ENCODE results near the gene CYP1A2. TPM values are rescaled to one million over a fixed set of nuclear protein-coding genes. Genes with fewer than 3 reads are reported as not detected.

CYP1A2 gene
- total RNA-seq, 1 donor from 2014 or later = not detected

Other genes with a start within 250 kb of the CYP1A2 start
- gene ARID3B, start 207.6 kb upstream of the CYP1A2 start, total RNA-seq = 5.4 TPM
- gene CLK3, start 133.0 kb upstream of the CYP1A2 start, total RNA-seq = 41.0 TPM
- gene EDC3, start 52.8 kb upstream of the CYP1A2 start, total RNA-seq = 21.3 TPM
- not detected for gene CYP1A1, start 23.3 kb upstream of the CYP1A2 start, total RNA-seq
- gene CSK, start 33.2 kb downstream of the CYP1A2 start, total RNA-seq = 77.1 TPM
- not detected for gene LMAN1L, start 64.0 kb downstream of the CYP1A2 start, total RNA-seq
- not detected for gene CPLX3, start 77.8 kb downstream of the CYP1A2 start, total RNA-seq
- 43.3 TPM for gene ULK3, start 94.3 kb downstream of the CYP1A2 start, total RNA-seq
- 102 TPM for gene SCAMP2, start 124.5 kb downstream of the CYP1A2 start, total RNA-seq
- gene MPI, start 141.2 kb downstream of the CYP1A2 start, total RNA-seq = 28.2 TPM
- 62.5 TPM for gene FAM219B, start 158.0 kb downstream of the CYP1A2 start, total RNA-seq
- gene COX5A, start 189.2 kb downstream of the CYP1A2 start, total RNA-seq = 229 TPM
- gene RPP25, start 207.9 kb downstream of the CYP1A2 start, total RNA-seq = 4.0 TPM
- 0.84 TPM for gene SCAMP5, start 246.7 kb downstream of the CYP1A2 start, total RNA-seq

Data from esophagus mucosa (tissue), 1 donor.